Gastrocnemius medialis (tissue), 4 donors: ENCODE data around the gene ZNF440. TPM values are rescaled to one million over a fixed set of nuclear protein-coding genes. Genes with fewer than 3 reads are reported as not detected.
"Not testable (repeated sequence)": the region's sequence is repeated elsewhere in the genome, so short reads cannot be mapped to it uniquely, and the experiment has no call there.

Source experiments
- ATAC-seq, 2 donors: fragments of 150-250 bp; one replicate each; pipeline ENCODE4 v1.9.1; 2016
- DNase-seq, 2 donors: peaks; one replicate each; pipeline ENCODE4 v3.0.0-alpha.2; 2019
- H3K27ac ChIP-seq, 4 donors: fragments of 200-600 bp; sonication (generic); 1 replicate in 1 of 4; 2 replicates in 3 of 4; pipeline ENCODE4 v1.5.1; 2016 to 2018; ENCODE audit warnings: mild to moderate bottlenecking in 2 of 4, moderate library complexity in 1 of 4
- H3K27me3 ChIP-seq, 3 donors: fragments of 200-600 bp; sonication (generic) in 2 of 3; 1 replicate in 1 of 3; 2 replicates in 2 of 3; pipeline versions ENCODE4 v1.5.1 to v1.6.0; 2016 to 2019; ENCODE audit warnings: mild to moderate bottlenecking in 1 of 3, moderate library complexity in 1 of 3
- H3K36me3 ChIP-seq, 2 donors: fragments of 200-600 bp; sonication (generic) in 1 of 2; one replicate each; pipeline ENCODE4 v1.5.1; 2017 to 2018
- H3K4me1 ChIP-seq, 2 donors: fragments of 200-600 bp; sonication (generic) in 1 of 2; one replicate each; pipeline ENCODE4 v1.5.1; 2016 to 2017; ENCODE audit warnings: mild to moderate bottlenecking in 2 of 2
- H3K4me3 ChIP-seq, 4 donors: fragments of 200-600 bp; sonication (generic) in 3 of 4; 1 replicate in 1 of 4; 2 replicates in 3 of 4; pipeline ENCODE4 v1.5.1; 2016 to 2019; ENCODE audit warnings: mild to moderate bottlenecking in 2 of 4
- H3K9me3 ChIP-seq, 3 donors: fragments of 200-600 bp; sonication (generic) in 2 of 3; 1 replicate in 1 of 3; 2 replicates in 2 of 3; pipeline ENCODE4 v1.5.1; 2016 to 2019
- POLR2A ChIP-seq, 2 donors: fragments of 450-650 bp; IDR thresholded peaks; one replicate each; pipeline ENCODE4 v1.6.1; 2017; ENCODE audit warnings: antibody characterized with exemption in 2 of 2, mild to moderate bottlenecking in 2 of 2, moderate library complexity in 2 of 2
- in situ Hi-C, 4 donors: fragments of 200-750 bp; cut with MboI; loops; one replicate each; pipeline versions ENCODE4 v1.15.0 to v1.8.0; 2017; ENCODE audit warnings: low sequenced_read_pairs in 4 of 4
- intact Hi-C: fragments of 100-400 bp; cut with DNase I; formaldehyde crosslinking; loops from one replicate; pipeline ENCODE4 v1.15.1; 2023; ENCODE audit warnings: low total_unique reads
- total RNA-seq, 4 donors: library from RNA; depleted of rRNA; stranded (reverse); fragments of >200 nt; gene quantifications; one replicate each; pipeline versions ENCODE4 v1.1.0 to v1.2.3, GENCODE V29; 2016
- TF ChIP-seq, protein P1 (sequence below), 5 experiments: fragments of 450-650 bp in 3 of 5; fragments of 200-600 bp in 2 of 5; sonication (generic) in 2 of 5; IDR thresholded peaks in 4 of 5; conservative IDR thresholded peaks in 1 of 5; 1 replicate in 4 of 5; 2 replicates in 1 of 5; pipeline ENCODE4 v1.5.1; 2016 to 2019; ENCODE audit warnings: antibody characterized with exemption in 5 of 5, mild to moderate bottlenecking in 3 of 5, moderate library complexity in 3 of 5

ZNF440 gene
- 1 to 10 TPM; 2.5 to 5.5 (median 4.2) TPM for total RNA-seq

DNA sequence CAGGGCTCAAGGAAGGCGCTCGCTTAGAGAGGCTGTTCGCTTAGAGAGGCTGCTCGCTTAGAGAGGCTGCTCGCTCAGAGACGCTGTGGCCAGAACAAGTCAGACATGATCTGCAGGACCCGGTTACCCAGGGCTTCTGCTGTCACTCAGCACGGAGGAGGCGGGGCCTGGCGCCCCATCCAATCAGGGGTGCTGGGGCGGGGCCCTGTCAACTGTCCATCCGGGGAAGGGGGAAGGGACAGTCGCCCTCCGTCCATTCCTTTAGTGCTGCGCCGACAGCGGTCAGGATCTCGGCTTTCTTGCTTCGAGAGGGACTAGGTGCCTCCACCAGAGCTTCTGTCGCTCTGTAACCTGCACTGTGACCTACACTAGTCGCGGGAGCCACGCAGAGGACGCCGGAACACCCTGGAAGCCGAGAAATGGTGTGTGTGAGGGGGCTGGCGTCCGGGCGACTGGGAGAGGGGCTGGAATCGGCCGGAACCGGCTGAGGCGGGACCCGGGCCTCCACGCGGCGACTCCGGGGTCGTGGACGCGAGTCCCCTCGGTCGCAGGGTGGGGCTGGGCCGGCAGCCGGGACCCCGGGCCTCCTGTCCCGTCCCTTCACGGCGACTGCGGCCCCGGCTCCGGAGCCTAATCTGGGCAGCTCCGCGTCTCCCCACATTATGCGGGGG, at the start of gene ZNF440:
Gene ZNF440 (plus strand): TSS at position 245 of the 671 bp plus-strand sequence. CDS start 175 bp downstream, at position 420.
- in situ Hi-C loops (no loop called here), intact Hi-C loops (loop anchor here (1.0 to 5.0 kb wide), 3 partner anchors 16 to 174 kb away; partner anchors contain the start of genes ZNF491 and ZNF69)
- Histone ChIP-seq H3K36me3 (peaks cover 0 to 9% of the 10 kb centered on the region in 2 donors), H3K27ac (peak within 1 kb of the TSS; percentile 80 to 96 (median 88)), H3K9me3 (no peaks in the 10 kb centered on the region), H3K4me3 (peak within 1 kb of the TSS; percentile 76 to 97 (median 81)), H3K4me1 (peaks cover 7 to 10% of the 10 kb centered on the region in 2 donors), H3K27me3 (no peaks in the 10 kb centered on the region)
- peak; percentile 99 for ATAC-seq
- TF ChIP-seq, protein P1, sequence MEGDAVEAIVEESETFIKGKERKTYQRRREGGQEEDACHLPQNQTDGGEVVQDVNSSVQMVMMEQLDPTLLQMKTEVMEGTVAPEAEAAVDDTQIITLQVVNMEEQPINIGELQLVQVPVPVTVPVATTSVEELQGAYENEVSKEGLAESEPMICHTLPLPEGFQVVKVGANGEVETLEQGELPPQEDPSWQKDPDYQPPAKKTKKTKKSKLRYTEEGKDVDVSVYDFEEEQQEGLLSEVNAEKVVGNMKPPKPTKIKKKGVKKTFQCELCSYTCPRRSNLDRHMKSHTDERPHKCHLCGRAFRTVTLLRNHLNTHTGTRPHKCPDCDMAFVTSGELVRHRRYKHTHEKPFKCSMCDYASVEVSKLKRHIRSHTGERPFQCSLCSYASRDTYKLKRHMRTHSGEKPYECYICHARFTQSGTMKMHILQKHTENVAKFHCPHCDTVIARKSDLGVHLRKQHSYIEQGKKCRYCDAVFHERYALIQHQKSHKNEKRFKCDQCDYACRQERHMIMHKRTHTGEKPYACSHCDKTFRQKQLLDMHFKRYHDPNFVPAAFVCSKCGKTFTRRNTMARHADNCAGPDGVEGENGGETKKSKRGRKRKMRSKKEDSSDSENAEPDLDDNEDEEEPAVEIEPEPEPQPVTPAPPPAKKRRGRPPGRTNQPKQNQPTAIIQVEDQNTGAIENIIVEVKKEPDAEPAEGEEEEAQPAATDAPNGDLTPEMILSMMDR (IDR thresholded peaks at IDR 0.05 in 4 of 5, conservative IDR thresholded peaks at IDR 0.05 in 1 of 5) = peak in 1 of 5 experiments; percentile 15
- peak; percentile 71 to 89 for TF ChIP-seq POLR2A (IDR thresholded peaks at IDR 0.05)
- DNase-seq = peak; percentile 91 to 93

DNA sequence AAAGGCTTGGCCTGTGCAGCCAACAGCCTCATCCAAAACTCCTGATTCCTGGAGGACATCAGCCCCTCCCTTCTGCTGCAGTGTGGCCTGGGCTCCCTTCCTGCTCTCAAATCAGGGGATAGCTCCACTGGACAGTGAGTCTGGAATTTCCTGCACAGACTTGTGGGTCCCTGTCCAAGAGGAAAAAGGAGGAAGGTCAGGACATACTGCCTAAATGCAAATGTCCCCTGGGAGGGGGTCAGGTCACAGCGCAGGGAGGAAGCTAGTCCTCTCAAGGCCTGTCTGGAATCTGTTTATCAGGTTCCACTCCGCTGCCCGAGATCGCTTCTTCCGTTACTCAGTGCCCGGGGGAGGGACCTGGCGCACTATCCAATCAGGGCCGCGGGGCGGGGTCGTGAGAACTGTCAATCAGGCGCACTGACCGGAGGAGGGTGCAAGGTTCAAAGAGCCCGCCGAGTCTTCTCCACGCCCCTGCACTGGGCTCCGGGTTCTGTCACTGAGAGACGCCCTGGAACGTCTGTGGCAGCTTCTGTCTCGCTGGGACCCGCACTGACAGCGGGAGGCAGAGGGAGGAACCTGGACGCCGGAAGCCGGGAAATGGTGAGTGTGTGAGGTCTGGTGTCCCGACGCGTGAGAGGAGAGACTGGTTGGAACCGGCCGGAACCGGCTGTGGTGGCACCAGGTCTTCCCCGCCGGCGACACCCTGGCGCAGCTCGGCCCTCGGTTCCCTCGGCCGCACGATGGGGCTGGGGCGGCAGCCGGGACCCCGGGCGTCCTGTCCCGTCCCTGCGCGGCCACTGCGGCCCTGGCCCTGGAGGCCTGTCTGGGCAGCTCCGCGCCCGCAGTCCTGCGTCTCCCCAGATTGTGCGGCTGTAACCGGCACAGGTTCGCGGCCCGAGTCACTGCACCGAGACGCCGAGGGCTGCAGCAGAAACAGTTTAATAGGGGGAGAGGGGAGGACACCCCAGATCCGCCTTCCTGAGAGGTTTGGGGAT, 47.2 kb upstream of the ZNF440 start, which contains the start of gene ZNF441:
Gene ZNF441 (plus strand): TSS at position 404 of the 995 bp plus-strand sequence. CDS start 194 bp downstream, at position 598.
- peak; percentile 57 to 66 for TF ChIP-seq POLR2A (IDR thresholded peaks at IDR 0.05)
- TF ChIP-seq, protein P1 (IDR thresholded peaks at IDR 0.05 in 4 of 5, conservative IDR thresholded peaks at IDR 0.05 in 1 of 5) = no peak
- Histone ChIP-seq H3K27me3 (no peaks in the 10 kb centered on the region), H3K4me1 (peaks cover 9 to 14% of the 10 kb centered on the region in 2 donors), H3K27ac (peak within 1 kb of the TSS; percentile 85 to 89 (median 86)), H3K36me3 (no peaks in the 10 kb centered on the region), H3K9me3 (no peaks in the 10 kb centered on the region), H3K4me3 (peak within 1 kb of the TSS; percentile 71 to 86 (median 82))
- DNase-seq (peak; percentile 95), ATAC-seq (peak; percentile 97 to 98)
- intact Hi-C loops (loop anchor here (1.0 to 10.0 kb wide), 3 partner anchors 28 to 788 kb away; partner anchors contain the start of gene ZNF564), in situ Hi-C loops (no loop called here)

DNA sequence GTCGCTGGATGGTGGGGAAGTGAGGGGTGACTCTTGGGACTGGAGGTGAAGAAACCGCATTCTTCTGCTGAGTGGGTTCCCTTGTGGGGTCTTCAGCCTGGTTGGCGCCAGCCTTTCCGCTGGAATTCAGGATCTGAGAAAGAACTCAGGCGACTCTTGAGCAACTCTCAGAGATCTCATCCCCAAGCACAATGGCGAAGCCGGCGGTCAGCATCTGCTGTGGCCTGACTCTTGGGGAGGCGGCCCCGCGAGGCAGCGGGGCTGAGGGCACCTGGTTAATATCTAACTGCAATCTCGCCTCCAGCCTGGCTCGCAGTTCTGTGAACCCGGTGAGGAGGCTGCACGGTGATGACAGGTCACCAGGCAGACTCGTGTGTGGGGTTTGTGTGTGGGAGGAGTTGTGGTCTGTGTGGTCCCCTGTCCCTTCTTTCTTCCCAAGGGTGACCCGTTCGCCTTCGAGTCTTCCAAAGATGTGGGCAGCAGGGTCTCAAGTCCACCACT, 46.4 kb upstream of the ZNF440 start:
- TF ChIP-seq, protein P1 (IDR thresholded peaks at IDR 0.05 in 4 of 5, conservative IDR thresholded peaks at IDR 0.05 in 1 of 5) = no peak
- no peak for TF ChIP-seq POLR2A (IDR thresholded peaks at IDR 0.05)
- Histone ChIP-seq H3K4me1 (peaks cover 9 to 14% of the 10 kb centered on the region in 2 donors), H3K27me3 (no peaks in the 10 kb centered on the region), H3K4me3 (peak overlapping the region; percentile 71 to 86 (median 82)), H3K9me3 (no peaks in the 10 kb centered on the region), H3K36me3 (no peaks in the 10 kb centered on the region), H3K27ac (peak overlapping the region; percentile 85 to 89 (median 86))
- intact Hi-C loops = loop anchor here (1.0 to 10.0 kb wide), 3 partner anchors 28 to 787 kb away; partner anchors contain the start of gene ZNF564
- DNase-seq (no peak), ATAC-seq (no peak)
- in situ Hi-C loops = no loop called here

DNA sequence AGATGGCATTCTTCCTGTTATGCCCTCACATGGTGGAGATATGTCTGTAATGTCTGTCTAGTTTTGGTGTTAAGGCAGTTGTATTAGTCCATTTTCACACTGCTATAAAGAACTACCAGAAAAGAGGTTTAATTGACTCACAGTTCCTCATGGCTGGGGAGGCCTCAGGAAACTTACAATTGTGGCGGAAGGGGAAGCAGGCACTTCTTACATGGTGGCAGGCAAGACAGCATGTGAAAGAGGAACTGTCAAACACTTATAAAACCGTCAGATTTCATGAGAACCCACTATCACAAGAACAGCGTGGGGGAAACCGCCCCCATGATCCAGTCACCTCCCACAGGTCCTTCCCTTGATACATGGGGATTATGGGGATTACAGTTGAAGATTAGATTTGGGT, 44.1 kb upstream of the ZNF440 start:
- no peak overlapping the region for H3K4me3 ChIP-seq
- intact Hi-C loops (loop anchor here (10.0 kb wide), 1 partner anchor 785 kb away; the partner anchor contains the start of gene ZNF564), in situ Hi-C loops (no loop called here)
- H3K9me3 ChIP-seq = no peaks in the 10 kb centered on the region
- TF ChIP-seq, protein P1 (IDR thresholded peaks at IDR 0.05 in 4 of 5, conservative IDR thresholded peaks at IDR 0.05 in 1 of 5) = no peak
- TF ChIP-seq POLR2A (IDR thresholded peaks at IDR 0.05) = no peak
- DNase-seq (no peak), ATAC-seq (no peak)
- no peaks in the 10 kb centered on the region for H3K36me3 ChIP-seq
- no peaks in the 10 kb centered on the region for H3K27me3 ChIP-seq
- peaks cover 9 to 14% of the 10 kb centered on the region in 2 donors for H3K4me1 ChIP-seq
- H3K27ac ChIP-seq = no peak overlapping the region

DNA sequence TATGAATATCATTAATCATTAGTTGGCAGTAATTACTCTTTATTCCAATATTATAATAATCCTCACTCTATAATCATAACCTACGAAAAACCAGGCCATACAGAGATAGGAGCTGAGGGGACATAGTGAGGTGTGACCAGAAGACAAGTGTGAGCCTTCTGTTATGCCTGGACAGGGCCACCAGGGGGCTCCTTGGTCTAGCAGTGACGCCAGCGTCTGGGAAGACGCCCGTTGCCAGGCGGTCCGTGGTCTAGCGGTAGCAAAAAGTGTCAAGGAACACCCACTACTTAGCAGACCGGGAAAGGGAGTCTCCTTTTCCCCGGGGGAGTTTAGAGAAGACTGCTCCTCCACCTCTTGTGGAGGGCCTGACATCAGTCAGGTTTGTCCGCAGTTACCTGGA, 42.6 kb upstream of the ZNF440 start:
- in situ Hi-C loops = not testable (repeated sequence)

DNA sequence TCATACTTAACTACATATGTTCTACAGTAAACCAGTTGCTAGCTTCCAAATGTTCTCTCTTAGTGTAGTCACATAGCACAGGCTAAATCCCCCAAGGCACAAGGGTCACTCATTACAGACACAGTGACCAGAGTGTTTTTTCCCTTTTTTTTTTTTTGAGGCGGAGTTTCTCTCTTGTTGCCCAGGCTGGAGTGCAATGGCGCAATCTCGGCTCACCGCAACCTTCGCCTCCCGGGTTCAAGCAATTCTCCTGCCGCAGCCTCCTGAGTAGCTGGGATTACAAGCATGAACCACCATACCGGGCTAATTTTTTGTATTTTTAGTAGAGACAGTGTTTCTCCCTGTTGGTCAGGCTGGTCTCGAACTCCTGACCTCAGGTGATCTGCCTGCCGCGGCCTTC, 37.4 kb upstream of the ZNF440 start:
- peaks cover 23 to 57% of the 10 kb centered on the region in 2 donors for H3K36me3 ChIP-seq
- in situ Hi-C loops, ATAC-seq: not testable (repeated sequence)

More for the DNA sequence above, 42.6 kb upstream of the ZNF440 start:
- H3K27me3 ChIP-seq, DNase-seq, H3K4me3 ChIP-seq, intact Hi-C loops, H3K9me3 ChIP-seq, ATAC-seq, H3K36me3 ChIP-seq, H3K27ac ChIP-seq: not testable (repeated sequence)
- H3K4me1 ChIP-seq = peaks cover 9 to 14% of the 10 kb centered on the region in 2 donors

More for the DNA sequence above, 37.4 kb upstream of the ZNF440 start:
- H3K27ac ChIP-seq, H3K27me3 ChIP-seq, H3K4me3 ChIP-seq, H3K4me1 ChIP-seq, intact Hi-C loops, DNase-seq: not testable (repeated sequence)
- peaks cover 7 to 23% (median 21%) of the 10 kb centered on the region in 3 donors for H3K9me3 ChIP-seq
